ENCODE data around the gene NFE2L3. TPM values are rescaled to one million over a fixed set of nuclear protein-coding genes. Genes with fewer than 3 reads are reported as not detected.

Gene NFE2L3
- total and polyA plus RNA-seq, 9 of the 15 experiments (the other 6 are each of a cell fraction or from before 2014, with no cell fraction given): 2.9 to 16.9 (median 12.4) TPM

- TF ChIP-seq, protein P1, sequence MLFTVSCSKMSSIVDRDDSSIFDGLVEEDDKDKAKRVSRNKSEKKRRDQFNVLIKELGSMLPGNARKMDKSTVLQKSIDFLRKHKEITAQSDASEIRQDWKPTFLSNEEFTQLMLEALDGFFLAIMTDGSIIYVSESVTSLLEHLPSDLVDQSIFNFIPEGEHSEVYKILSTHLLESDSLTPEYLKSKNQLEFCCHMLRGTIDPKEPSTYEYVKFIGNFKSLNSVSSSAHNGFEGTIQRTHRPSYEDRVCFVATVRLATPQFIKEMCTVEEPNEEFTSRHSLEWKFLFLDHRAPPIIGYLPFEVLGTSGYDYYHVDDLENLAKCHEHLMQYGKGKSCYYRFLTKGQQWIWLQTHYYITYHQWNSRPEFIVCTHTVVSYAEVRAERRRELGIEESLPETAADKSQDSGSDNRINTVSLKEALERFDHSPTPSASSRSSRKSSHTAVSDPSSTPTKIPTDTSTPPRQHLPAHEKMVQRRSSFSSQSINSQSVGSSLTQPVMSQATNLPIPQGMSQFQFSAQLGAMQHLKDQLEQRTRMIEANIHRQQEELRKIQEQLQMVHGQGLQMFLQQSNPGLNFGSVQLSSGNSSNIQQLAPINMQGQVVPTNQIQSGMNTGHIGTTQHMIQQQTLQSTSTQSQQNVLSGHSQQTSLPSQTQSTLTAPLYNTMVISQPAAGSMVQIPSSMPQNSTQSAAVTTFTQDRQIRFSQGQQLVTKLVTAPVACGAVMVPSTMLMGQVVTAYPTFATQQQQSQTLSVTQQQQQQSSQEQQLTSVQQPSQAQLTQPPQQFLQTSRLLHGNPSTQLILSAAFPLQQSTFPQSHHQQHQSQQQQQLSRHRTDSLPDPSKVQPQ (CRISPR knock-in tag; IDR thresholded peaks at IDR 0.05; ENCODE audit: borderline replicate concordance): no peak
Measured at GRCh38 chr7:26201247-26202018, 49.4 kb downstream of the NFE2L3 start, which contains the start of gene CBX3 (continued).

GRCh38 chr7:26202019-26202990, 50.3 kb downstream of the NFE2L3 start:
- peak overlapping the region; percentile 97 for H3K27ac ChIP-seq (ENCODE audit: extremely low read depth, low read depth, low read length)
- FAIRE-seq: no peak
- no peaks in the 10 kb centered on the region for H3K27me3 ChIP-seq (ENCODE audit: control insufficient read depth in 2 of 2, insufficient read depth in 2 of 2, low read length in 2 of 2)
- H3K9ac ChIP-seq (ENCODE audit: insufficient read depth in 1 of 2, low read depth in 2 of 2, low read length in 2 of 2): peak overlapping the region; percentile 99
- peak; percentile 68 to 78 (median 73) for DNase-seq (ENCODE audit: extremely low read depth in 1 of 4, low spot score in 3 of 4)
- H3K4me2 ChIP-seq (ENCODE audit: insufficient read depth, low read length): peak overlapping the region; percentile 82
- POLR2A ChIA-PET: interaction anchor here (0.6 to 5.1 kb wide), 12 partner anchors 10 to 229 kb away, joined by 3 to 61 read pairs (median 5); no protein-coding TSS in a partner anchor
- peak overlapping the region; percentile 76 for H3K4me3 ChIP-seq
- CTCF ChIA-PET (ENCODE audit: low intra/inter-chr PET ratio): interaction anchor here (0.6 kb wide), 1 partner anchor 163 kb away, joined by 4 read pairs; no protein-coding TSS in a partner anchor
- H3K9me1 ChIP-seq (ENCODE audit: control insufficient read depth, insufficient read depth, low read length): peaks cover 5% of the 10 kb centered on the region
- H3K9me3 ChIP-seq (replicated peaks; ENCODE audit: control insufficient read depth, insufficient read depth, low read depth, low read length): no peaks in the 10 kb centered on the region
- WGBS (ENCODE audit: insufficient coverage, low coverage, missing lambda C conversion rate): 0% methylated on average over 10 of the region's 68 CpGs
- in situ Hi-C loops (cut with MboI): no loop called here
- H2AFZ ChIP-seq (ENCODE audit: low read depth, low read length): no peak overlapping the region
- H4K20me1 ChIP-seq (replicated peaks; ENCODE audit: control insufficient read depth, insufficient read depth, low read length): peaks cover 35% of the 10 kb centered on the region
- H3K4me1 ChIP-seq (replicated peaks in 1 of 2; ENCODE audit: control insufficient read depth in 2 of 2, insufficient read depth in 2 of 2, low read length in 2 of 2): peaks cover 0 to 12% of the 10 kb centered on the region in 2 experiments; a peak in 2 of 5 replicates
- peak; percentile 24 for ATAC-seq
- peaks cover 70% of the 10 kb centered on the region for H3K36me3 ChIP-seq (ENCODE audit: control insufficient read depth, insufficient read depth, low read length)
- intact Hi-C loops (cut with micrococcal nuclease): loop anchor here (5.0 to 10.0 kb wide), 3 partner anchors 110 to 308 kb away; no protein-coding TSS in a partner anchor
- no TSS peak for BruUV-seq (replicated peaks)
- H3K79me2 ChIP-seq (ENCODE audit: control insufficient read depth, insufficient read depth, low read length): peaks cover 93% of the 10 kb centered on the region
- no peak for TF ChIP-seq ZNF77 (CRISPR knock-in tag; IDR thresholded peaks at IDR 0.05)
- TF ChIP-seq RBM22 (IDR thresholded peaks at IDR 0.05; ENCODE audit: low read depth, low read length, poor library complexity, severe bottlenecking): no peak
- TF ChIP-seq ZNF165 (CRISPR knock-in tag; IDR thresholded peaks at IDR 0.05; ENCODE audit: borderline replicate concordance): no peak
- no peak for TF ChIP-seq FOXM1 (IDR thresholded peaks at IDR 0.05; ENCODE audit: low read depth)
- TF ChIP-seq FOXM1 (CRISPR knock-in tag; IDR thresholded peaks at IDR 0.05; ENCODE audit: low read depth): no peak
- TF ChIP-seq NR2F6 (CRISPR knock-in tag; IDR thresholded peaks at IDR 0.05): no peak
- no peak for TF ChIP-seq ZNF274 (IDR thresholded peaks at IDR 0.05; ENCODE audit: borderline replicate concordance, low read depth, low read length)
- TF ChIP-seq CHCHD3 (CRISPR knock-in tag; IDR thresholded peaks at IDR 0.05): no peak
- TF ChIP-seq POLR2H (tag; IDR thresholded peaks at IDR 0.05; ENCODE audit: low read depth): no peak
- TF ChIP-seq, protein P2, sequence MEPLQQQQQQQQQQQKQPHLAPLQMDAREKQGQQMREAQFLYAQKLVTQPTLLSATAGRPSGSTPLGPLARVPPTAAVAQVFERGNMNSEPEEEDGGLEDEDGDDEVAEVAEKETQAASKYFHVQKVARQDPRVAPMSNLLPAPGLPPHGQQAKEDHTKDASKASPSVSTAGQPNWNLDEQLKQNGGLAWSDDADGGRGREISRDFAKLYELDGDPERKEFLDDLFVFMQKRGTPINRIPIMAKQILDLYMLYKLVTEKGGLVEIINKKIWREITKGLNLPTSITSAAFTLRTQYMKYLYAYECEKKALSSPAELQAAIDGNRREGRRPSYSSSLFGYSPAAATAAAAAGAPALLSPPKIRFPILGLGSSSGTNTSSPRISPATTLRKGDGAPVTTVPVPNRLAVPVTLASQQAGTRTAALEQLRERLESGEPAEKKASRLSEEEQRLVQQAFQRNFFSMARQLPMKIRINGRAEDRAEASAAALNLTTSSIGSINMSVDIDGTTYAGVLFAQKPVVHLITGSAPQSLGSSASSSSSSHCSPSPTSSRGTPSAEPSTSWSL (CRISPR knock-in tag; IDR thresholded peaks at IDR 0.05; ENCODE audit: borderline replicate concordance): no peak
- TF ChIP-seq STAG1 (CRISPR knock-in tag; IDR thresholded peaks at IDR 0.05; ENCODE audit: borderline replicate concordance): no peak
- no peak for TF ChIP-seq NEUROD1 (IDR thresholded peaks at IDR 0.05; ENCODE audit: borderline replicate concordance, low read depth, low read length, partially characterized antibody)
